GM18907 (cell line): ENCODE data around the gene KCTD18.
A peak's percentile ranks its signal among the peaks of the same experiment; 100 is the strongest.

Source experiments
- ATAC-seq: cut with Tn5 transposase; IDR thresholded peaks from one replicate; pipeline ENCODE4 v1.9.1; 2021; ENCODE audit warnings: mild to moderate bottlenecking, moderate library complexity; ENCODE audit not compliant: unreplicated experiment

KCTD18 gene

GRCh38 chr2:200456567-200456966 is 53.3 kb downstream of the KCTD18 start:
- ATAC-seq = no peak

- ATAC-seq = peak; percentile 76
Observed at GRCh38 chr2:200455958-200456421, 53.9 kb downstream of the KCTD18 start.

GRCh38 chr2:200454927-200455801 is 54.7 kb downstream of the KCTD18 start:
- peak; percentile 73 for ATAC-seq

DNA sequence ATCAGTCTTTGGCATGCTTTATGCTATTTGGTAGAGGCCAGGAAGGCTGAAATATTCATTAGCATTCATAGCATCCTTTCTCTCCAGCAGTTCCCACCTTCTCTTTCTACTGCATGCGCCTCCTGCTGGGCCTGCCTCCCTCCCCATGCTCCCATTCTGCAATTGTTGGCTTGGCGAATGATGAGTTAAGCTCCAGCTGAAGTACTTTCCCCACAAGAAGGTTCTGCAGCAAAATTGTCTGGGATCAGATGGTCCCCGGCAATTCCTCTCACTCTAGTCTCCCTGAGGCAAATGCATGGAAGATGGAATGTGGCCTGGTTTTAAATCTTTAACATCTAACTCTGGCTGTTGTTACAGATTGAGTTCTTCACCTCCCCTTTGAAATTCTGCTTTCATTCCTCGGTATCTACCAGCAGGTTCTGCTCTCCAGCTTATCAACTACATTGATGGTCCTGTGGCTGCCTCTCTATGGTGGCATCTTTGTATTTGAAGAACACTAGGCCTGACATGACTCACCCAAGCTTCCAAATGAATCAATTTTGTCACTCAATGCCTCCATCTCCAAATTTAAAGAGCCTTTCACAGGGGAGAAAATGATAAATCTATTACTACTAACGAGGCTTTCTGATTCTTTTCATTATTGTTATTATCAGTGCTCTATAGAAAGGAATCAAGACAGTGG is 55.9 kb downstream of the KCTD18 start:
- ATAC-seq = no peak

GRCh38 chr2:200453142-200453852 is 56.6 kb downstream of the KCTD18 start:
- ATAC-seq = no peak

- ATAC-seq = no peak
Observed at GRCh38 chr2:200452377-200452776, 57.5 kb downstream of the KCTD18 start.

DNA sequence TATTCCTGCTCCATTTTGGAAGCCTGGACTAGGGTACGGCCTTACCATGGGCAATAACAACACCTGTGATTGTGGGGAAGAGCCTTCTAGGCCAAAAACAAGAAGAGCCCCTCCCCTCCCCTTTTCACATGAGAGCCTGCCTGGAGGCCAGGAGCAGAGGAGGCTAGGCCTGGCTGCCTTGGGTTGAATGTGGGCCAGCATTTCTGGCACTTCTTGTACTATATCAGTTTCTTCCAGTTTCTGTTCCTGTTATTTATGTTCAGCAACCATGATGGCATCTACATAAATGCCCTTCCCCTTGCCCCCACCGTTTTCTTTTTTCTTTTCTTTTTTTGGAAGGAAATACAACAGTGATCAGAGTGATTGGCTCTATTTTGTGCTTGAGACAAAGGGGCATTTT is 58.4 kb downstream of the KCTD18 start:
- peak; percentile 27 for ATAC-seq

DNA sequence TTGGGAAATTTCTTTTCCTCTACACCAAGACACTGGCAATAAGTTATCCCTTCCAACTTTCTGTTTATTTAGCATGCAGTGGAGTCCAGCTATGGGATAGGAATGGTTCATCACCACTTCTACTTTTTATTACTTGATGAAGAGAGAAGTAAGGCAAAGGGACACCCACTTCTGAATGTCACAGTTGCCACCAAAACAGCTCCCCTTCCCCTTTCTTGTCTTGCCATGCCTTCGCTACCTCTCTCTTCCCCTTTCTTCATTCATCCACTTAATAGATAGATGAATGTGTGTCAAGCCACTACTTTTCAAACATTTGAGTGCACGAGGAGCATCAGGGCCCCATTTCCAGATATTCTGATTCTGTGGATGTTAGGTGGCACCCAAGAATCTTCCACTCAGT is 59.6 kb downstream of the KCTD18 start:
- no peak for ATAC-seq

GRCh38 chr2:200449149-200449548 is 60.7 kb downstream of the KCTD18 start:
- ATAC-seq = no peak

DNA sequence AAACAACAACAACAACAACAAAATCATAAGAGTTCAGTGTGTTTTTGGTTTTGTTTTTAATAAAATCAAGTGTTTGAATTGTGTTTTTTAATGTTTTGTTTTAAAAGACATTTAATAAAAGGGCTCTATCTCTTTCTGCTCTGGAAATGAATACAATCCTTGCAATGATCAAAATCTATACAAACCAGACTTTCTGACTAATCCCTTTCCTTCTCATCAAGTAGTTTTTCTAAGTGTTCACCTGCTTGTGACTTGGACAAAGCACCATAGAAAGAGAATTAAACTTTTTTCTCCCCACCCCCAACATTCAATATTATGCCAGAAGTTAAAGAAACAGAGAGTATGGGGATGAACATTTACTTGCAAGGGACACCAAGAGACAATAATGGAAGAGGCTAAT is 61.4 kb downstream of the KCTD18 start:
- no peak for ATAC-seq

- ATAC-seq = no peak
Observed at GRCh38 chr2:200447139-200447855, 62.6 kb downstream of the KCTD18 start.

GRCh38 chr2:200446612-200447011 is 63.3 kb downstream of the KCTD18 start:
- no peak for ATAC-seq

GRCh38 chr2:200445284-200445683 is 64.6 kb downstream of the KCTD18 start:
- ATAC-seq = no peak

- no peak for ATAC-seq
Observed at GRCh38 chr2:200444530-200444929, 65.3 kb downstream of the KCTD18 start.

- ATAC-seq = no peak
Observed at GRCh38 chr2:200443916-200444315, 66.0 kb downstream of the KCTD18 start.

DNA sequence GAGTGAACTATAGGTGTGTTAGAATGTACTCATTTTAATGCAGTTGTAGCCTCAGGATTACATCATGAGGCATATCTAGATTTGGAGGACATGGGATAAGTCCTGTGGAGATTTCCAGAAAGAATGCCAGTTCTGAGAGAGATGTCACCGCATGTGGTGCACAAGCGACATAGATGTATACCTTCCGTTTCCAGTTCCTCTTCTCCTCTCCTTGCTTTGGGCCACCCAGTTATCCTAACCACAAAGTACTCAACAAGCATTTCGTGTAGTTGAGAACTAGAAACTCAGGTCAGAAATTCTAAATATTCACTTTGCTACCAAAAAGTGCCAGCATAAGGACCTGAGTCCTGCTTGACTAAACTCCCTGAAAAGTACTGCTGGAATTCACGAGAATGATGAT is 66.5 kb downstream of the KCTD18 start:
- no peak for ATAC-seq

DNA sequence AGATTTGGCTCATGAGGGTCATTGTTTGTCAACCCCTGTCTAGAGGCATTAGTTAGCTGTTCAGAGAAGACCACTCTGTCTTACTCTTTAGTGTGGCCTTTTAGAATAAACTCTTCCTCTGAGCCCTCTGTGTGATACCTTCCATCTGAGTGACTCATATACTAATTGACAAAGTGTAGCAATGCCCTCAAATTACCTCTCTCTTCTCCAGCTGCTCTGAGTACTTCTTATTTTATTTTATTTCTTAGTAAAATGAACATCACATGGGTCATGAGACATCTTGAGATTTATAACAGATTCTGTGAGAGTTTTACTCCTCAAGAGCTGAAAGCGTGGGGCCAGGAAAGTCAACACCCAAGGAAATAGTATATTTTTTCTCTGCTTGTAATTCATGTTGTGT is 67.4 kb downstream of the KCTD18 start:
- ATAC-seq = no peak

DNA sequence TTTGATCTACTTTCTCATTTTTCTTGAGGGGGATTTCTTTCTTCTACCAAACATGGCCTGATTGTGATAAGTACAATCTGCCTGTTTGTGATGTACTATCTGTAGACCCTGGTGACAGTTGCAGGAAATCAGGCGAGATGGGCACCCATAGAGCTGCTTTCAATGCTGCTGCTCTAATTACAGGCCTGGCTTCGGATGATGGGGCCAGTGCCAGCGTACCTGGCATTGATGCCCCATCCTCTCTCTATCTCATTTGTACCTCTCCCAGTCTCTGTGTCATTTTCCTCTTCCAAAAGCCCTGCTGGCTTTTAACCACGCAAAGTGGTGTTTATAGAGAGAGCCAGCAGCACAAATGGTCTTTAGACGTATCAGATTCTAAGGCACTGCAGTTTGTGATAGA is 69.9 kb downstream of the KCTD18 start:
- no peak for ATAC-seq
